ENCODE measurements around the gene TTC24.

DNA sequence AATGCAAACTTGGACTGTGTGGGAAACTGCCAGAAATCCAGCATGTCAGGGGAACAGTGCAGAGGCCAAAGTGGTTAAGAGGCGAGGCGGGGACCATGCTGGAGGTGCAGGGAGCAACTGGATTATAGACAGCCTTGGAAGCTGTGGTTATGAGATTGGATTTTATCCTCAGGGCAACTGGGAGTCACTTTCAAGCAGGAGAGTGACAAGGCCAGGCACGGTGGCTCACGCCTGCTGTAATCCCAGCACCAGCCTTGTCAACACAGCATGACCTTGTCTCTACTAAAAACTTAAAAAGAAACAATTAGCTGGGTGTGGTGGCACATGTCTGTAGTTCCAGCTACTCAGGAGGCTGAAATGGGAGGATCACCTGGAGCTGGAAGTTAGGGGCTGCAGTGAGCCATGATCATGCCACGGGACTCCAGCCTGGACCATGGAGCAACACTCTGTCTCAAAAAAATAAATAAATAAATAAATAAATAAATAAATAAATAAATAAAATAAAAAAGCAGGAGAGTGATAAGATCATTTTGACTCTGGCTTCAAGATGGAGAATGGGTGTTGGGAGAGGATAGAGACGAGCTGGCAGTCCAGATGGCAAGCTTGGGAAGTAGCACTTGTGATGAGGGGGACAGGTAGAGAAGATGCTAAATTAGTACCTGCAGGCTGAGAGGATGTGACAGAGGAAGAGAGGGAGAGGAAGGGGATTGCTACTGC is 43.2 kb downstream of the TTC24 start:
- TF ChIP-seq, protein P1, sequence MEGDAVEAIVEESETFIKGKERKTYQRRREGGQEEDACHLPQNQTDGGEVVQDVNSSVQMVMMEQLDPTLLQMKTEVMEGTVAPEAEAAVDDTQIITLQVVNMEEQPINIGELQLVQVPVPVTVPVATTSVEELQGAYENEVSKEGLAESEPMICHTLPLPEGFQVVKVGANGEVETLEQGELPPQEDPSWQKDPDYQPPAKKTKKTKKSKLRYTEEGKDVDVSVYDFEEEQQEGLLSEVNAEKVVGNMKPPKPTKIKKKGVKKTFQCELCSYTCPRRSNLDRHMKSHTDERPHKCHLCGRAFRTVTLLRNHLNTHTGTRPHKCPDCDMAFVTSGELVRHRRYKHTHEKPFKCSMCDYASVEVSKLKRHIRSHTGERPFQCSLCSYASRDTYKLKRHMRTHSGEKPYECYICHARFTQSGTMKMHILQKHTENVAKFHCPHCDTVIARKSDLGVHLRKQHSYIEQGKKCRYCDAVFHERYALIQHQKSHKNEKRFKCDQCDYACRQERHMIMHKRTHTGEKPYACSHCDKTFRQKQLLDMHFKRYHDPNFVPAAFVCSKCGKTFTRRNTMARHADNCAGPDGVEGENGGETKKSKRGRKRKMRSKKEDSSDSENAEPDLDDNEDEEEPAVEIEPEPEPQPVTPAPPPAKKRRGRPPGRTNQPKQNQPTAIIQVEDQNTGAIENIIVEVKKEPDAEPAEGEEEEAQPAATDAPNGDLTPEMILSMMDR (IDR thresholded peaks at IDR 0.05), result no peak
- TF ChIP-seq POLR2A (IDR thresholded peaks at IDR 0.05) (no peak), EP300 (IDR thresholded peaks at IDR 0.05) (no peak), POLR2AphosphoS5 (IDR thresholded peaks at IDR 0.05) (no peak)
